ENCODE measurements around the gene PRSS38. TPM values are rescaled to one million over a fixed set of nuclear protein-coding genes. Genes with fewer than 3 reads are reported as not detected.

Gene PRSS38
- total and polyA plus RNA-seq, 2 experiments from 2014 or later = not detected

DNA sequence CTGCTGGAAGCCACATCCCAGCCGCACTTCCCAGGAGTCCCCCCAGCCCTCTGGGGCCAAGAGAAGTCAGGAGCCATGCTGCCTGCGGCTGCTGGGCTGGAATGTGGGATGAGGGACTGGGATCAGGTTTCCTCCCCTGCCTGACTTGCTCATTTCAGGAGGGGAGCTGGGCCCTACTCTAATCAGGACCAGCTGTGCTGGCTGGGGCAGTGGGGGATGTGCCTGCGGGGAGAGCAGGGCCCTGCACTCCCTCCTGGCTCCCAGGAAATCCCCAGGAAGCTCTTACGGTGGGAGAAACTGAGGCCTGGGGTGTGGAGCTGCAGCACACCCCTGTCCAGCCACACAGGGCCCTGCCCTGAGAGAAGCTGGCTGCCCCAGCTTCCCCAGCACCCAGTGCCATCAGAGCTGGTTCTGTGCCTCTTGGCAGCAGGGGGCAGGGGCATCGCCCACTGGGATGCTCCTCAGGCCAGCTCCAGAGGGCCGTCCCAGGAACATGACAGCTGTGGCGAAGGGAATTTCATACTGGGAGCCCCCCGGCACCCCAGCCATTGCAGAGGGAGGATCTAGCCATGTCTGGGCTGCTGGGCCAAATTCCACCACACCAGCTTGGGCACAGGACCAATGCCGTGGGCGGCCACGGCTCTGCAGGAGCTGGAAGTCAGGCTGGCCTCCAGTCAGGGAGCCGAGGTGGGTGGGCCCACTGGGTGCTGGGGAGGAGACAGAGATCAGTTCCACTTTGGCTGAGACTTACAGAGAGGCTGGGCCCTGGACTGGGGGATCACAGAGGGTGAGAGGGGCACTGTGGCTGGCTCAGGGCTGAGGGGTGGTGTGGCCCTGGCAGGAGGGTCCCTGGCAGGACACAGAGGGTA, 21.3 kb upstream of the PRSS38 start:
- Histone ChIP-seq H3K4me3 (no peak overlapping the region), H2AFZ (no peak overlapping the region), H3F3A (replicated peaks; ENCODE audit: low read depth) (no peaks in the 10 kb centered on the region), H3K27ac (ENCODE audit: low read depth) (no peak overlapping the region), H3K79me2 (replicated peaks; ENCODE audit: insufficient read depth) (no peaks in the 10 kb centered on the region), H3K4me1 (ENCODE audit: insufficient read depth) (peaks cover 17% of the 10 kb centered on the region), H3K9me2 (ENCODE audit: insufficient read depth) (no peaks in the 10 kb centered on the region), H3K27me3 (ENCODE audit: insufficient read depth) (peaks cover 10% of the 10 kb centered on the region), H3K36me3 (ENCODE audit: insufficient read depth) (no peaks in the 10 kb centered on the region), H4K20me1 (replicated peaks; ENCODE audit: insufficient read depth) (no peaks in the 10 kb centered on the region; the same call in 1 of the 2 replicates), H3K4me2 (peak overlapping the region; percentile 67)
- no peak for TF ChIP-seq CREB1 (CRISPR knock-in tag; IDR thresholded peaks at IDR 0.05; ENCODE audit: low read depth)
- no peak for TF ChIP-seq EZH2phosphoT487 (IDR thresholded peaks at IDR 0.05; ENCODE audit: unreplicated experiment)
- TF ChIP-seq STAT1 (IDR thresholded peaks at IDR 0.05; ENCODE audit: unreplicated experiment) = no peak
- no peak for TF ChIP-seq POLR2AphosphoS5 (IDR thresholded peaks at IDR 0.05; ENCODE audit: low read depth)
- no peak for TF ChIP-seq ZNF331 (CRISPR knock-in tag; IDR thresholded peaks at IDR 0.05; ENCODE audit: low read depth)
- no peak for TF ChIP-seq EZH2 (IDR thresholded peaks at IDR 0.05; ENCODE audit: low read depth, unreplicated experiment)
- no peak for TF ChIP-seq ZNF114 (CRISPR knock-in tag; IDR thresholded peaks at IDR 0.05)
- TF ChIP-seq, protein P1, sequence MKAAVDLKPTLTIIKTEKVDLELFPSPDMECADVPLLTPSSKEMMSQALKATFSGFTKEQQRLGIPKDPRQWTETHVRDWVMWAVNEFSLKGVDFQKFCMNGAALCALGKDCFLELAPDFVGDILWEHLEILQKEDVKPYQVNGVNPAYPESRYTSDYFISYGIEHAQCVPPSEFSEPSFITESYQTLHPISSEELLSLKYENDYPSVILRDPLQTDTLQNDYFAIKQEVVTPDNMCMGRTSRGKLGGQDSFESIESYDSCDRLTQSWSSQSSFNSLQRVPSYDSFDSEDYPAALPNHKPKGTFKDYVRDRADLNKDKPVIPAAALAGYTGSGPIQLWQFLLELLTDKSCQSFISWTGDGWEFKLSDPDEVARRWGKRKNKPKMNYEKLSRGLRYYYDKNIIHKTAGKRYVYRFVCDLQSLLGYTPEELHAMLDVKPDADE (IDR thresholded peaks at IDR 0.05) = no peak
- no peak for TF ChIP-seq JUNB (IDR thresholded peaks at IDR 0.05; ENCODE audit: unreplicated experiment)
- TF ChIP-seq, protein P2, sequence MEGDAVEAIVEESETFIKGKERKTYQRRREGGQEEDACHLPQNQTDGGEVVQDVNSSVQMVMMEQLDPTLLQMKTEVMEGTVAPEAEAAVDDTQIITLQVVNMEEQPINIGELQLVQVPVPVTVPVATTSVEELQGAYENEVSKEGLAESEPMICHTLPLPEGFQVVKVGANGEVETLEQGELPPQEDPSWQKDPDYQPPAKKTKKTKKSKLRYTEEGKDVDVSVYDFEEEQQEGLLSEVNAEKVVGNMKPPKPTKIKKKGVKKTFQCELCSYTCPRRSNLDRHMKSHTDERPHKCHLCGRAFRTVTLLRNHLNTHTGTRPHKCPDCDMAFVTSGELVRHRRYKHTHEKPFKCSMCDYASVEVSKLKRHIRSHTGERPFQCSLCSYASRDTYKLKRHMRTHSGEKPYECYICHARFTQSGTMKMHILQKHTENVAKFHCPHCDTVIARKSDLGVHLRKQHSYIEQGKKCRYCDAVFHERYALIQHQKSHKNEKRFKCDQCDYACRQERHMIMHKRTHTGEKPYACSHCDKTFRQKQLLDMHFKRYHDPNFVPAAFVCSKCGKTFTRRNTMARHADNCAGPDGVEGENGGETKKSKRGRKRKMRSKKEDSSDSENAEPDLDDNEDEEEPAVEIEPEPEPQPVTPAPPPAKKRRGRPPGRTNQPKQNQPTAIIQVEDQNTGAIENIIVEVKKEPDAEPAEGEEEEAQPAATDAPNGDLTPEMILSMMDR (conservative IDR thresholded peaks at IDR 0.05; ENCODE audit: low read depth in 2 of 2) = no peak
- no peak for TF ChIP-seq NANOG (IDR thresholded peaks at IDR 0.05; ENCODE audit: borderline replicate concordance)
- TF ChIP-seq, protein P3, sequence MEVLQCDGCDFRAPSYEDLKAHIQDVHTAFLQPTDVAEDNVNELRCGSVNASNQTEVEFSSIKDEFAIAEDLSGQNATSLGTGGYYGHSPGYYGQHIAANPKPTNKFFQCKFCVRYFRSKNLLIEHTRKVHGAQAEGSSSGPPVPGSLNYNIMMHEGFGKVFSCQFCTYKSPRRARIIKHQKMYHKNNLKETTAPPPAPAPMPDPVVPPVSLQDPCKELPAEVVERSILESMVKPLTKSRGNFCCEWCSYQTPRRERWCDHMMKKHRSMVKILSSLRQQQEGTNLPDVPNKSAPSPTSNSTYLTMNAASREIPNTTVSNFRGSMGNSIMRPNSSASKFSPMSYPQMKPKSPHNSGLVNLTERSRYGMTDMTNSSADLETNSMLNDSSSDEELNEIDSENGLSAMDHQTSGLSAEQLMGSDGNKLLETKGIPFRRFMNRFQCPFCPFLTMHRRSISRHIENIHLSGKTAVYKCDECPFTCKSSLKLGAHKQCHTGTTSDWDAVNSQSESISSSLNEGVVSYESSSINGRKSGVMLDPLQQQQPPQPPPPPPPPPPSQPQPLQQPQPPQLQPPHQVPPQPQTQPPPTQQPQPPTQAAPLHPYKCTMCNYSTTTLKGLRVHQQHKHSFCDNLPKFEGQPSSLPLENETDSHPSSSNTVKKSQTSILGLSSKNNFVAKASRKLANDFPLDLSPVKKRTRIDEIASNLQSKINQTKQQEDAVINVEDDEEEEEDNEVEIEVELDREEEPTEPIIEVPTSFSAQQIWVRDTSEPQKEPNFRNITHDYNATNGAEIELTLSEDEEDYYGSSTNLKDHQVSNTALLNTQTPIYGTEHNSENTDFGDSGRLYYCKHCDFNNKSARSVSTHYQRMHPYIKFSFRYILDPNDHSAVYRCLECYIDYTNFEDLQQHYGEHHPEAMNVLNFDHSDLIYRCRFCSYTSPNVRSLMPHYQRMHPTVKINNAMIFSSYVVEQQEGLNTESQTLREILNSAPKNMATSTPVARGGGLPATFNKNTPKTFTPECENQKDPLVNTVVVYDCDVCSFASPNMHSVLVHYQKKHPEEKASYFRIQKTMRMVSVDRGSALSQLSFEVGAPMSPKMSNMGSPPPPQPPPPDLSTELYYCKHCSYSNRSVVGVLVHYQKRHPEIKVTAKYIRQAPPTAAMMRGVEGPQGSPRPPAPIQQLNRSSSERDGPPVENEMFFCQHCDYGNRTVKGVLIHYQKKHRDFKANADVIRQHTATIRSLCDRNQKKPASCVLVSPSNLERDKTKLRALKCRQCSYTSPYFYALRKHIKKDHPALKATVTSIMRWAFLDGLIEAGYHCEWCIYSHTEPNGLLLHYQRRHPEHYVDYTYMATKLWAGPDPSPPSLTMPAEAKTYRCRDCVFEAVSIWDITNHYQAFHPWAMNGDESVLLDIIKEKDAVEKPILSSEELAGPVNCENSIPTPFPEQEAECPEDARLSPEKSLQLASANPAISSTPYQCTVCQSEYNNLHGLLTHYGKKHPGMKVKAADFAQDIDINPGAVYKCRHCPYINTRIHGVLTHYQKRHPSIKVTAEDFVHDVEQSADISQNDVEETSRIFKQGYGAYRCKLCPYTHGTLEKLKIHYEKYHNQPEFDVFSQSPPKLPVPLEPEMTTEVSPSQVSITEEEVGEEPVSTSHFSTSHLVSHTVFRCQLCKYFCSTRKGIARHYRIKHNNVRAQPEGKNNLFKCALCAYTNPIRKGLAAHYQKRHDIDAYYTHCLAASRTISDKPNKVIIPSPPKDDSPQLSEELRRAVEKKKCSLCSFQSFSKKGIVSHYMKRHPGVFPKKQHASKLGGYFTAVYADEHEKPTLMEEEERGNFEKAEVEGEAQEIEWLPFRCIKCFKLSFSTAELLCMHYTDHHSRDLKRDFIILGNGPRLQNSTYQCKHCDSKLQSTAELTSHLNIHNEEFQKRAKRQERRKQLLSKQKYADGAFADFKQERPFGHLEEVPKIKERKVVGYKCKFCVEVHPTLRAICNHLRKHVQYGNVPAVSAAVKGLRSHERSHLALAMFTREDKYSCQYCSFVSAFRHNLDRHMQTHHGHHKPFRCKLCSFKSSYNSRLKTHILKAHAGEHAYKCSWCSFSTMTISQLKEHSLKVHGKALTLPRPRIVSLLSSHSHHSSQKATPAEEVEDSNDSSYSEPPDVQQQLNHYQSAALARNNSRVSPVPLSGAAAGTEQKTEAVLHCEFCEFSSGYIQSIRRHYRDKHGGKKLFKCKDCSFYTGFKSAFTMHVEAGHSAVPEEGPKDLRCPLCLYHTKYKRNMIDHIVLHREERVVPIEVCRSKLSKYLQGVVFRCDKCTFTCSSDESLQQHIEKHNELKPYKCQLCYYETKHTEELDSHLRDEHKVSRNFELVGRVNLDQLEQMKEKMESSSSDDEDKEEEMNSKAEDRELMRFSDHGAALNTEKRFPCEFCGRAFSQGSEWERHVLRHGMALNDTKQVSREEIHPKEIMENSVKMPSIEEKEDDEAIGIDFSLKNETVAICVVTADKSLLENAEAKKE (CRISPR knock-in tag; IDR thresholded peaks at IDR 0.05) = no peak
- TF ChIP-seq, protein P4, sequence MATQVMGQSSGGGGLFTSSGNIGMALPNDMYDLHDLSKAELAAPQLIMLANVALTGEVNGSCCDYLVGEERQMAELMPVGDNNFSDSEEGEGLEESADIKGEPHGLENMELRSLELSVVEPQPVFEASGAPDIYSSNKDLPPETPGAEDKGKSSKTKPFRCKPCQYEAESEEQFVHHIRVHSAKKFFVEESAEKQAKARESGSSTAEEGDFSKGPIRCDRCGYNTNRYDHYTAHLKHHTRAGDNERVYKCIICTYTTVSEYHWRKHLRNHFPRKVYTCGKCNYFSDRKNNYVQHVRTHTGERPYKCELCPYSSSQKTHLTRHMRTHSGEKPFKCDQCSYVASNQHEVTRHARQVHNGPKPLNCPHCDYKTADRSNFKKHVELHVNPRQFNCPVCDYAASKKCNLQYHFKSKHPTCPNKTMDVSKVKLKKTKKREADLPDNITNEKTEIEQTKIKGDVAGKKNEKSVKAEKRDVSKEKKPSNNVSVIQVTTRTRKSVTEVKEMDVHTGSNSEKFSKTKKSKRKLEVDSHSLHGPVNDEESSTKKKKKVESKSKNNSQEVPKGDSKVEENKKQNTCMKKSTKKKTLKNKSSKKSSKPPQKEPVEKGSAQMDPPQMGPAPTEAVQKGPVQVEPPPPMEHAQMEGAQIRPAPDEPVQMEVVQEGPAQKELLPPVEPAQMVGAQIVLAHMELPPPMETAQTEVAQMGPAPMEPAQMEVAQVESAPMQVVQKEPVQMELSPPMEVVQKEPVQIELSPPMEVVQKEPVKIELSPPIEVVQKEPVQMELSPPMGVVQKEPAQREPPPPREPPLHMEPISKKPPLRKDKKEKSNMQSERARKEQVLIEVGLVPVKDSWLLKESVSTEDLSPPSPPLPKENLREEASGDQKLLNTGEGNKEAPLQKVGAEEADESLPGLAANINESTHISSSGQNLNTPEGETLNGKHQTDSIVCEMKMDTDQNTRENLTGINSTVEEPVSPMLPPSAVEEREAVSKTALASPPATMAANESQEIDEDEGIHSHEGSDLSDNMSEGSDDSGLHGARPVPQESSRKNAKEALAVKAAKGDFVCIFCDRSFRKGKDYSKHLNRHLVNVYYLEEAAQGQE (IDR thresholded peaks at IDR 0.05; ENCODE audit: unreplicated experiment) = no peak
- H3K9me3 Mint-ChIP-seq = no peaks in the 10 kb centered on the region
- H3K27me3 Mint-ChIP-seq (ENCODE audit: insufficient read depth, low read depth, poor library complexity) = peaks cover 12% of the 10 kb centered on the region
- ATAC-seq (peak; percentile 85), DNase-seq (ENCODE audit: low spot score) (peak; percentile 84)
- H3K27ac Mint-ChIP-seq = no peak overlapping the region
- no peak overlapping the region for H3K4me3 Mint-ChIP-seq
- H3K36me3 Mint-ChIP-seq (ENCODE audit: low read depth) = no peaks in the 10 kb centered on the region; the same call in 2 of the 3 replicates
- peaks cover 19% of the 10 kb centered on the region for H3K4me1 Mint-ChIP-seq
